Smooth muscle cell (in vitro differentiated cells): ENCODE data around the gene PRR33. TPM values are rescaled to one million over a fixed set of nuclear protein-coding genes. Genes with fewer than 3 reads are reported as not detected.

Source experiments
- DNase-seq: peaks from one replicate; lab custom pipeline; 2025; ENCODE audit not compliant: unreplicated experiment; lab: John Stamatoyannopoulos, UW
- H2AFZ ChIP-seq: fragments of 200-600 bp; sonication (generic); 2 replicates; pipeline ENCODE4 v1.6.0; 2016; ENCODE audit warnings: antibody characterized with exemption, low read depth, mild to moderate bottlenecking
- H3F3A ChIP-seq: fragments of 200-600 bp; sonication (generic); 2 replicates; pipeline ENCODE4 v1.6.0; 2017; ENCODE audit warnings: antibody characterized with exemption, low read depth
- H3K27ac ChIP-seq: fragments of 200-600 bp; sonication (generic); 2 replicates; pipeline ENCODE4 v1.5.1; 2016; ENCODE audit warnings: low read depth, mild to moderate bottlenecking
- H3K27me3 ChIP-seq: fragments of 200-600 bp; sonication (generic); 2 replicates; pipeline ENCODE4 v1.6.1; 2016; ENCODE audit warnings: low read depth, mild to moderate bottlenecking
- H3K36me3 ChIP-seq: fragments of 200-600 bp; sonication (generic); 2 replicates; pipeline ENCODE4 v1.5.1; 2016; ENCODE audit warnings: low read depth
- H3K4me1 ChIP-seq: fragments of 200-600 bp; sonication (generic); 2 replicates; pipeline ENCODE4 v1.5.1; 2016; ENCODE audit warnings: low read depth
- H3K4me2 ChIP-seq: fragments of 200-600 bp; sonication (generic); 2 replicates; pipeline ENCODE4 v1.6.0; 2016; ENCODE audit warnings: mild to moderate bottlenecking
- H3K4me3 ChIP-seq: fragments of 200-600 bp; sonication (generic); 2 replicates; pipeline ENCODE4 v1.5.1; 2016; ENCODE audit warnings: mild to moderate bottlenecking
- H3K79me2 ChIP-seq: fragments of 200-600 bp; sonication (generic); 2 replicates; pipeline ENCODE4 v1.6.0; 2016; ENCODE audit warnings: low read depth, mild to moderate bottlenecking
- H3K9ac ChIP-seq: fragments of 200-600 bp; sonication (generic); 2 replicates; pipeline ENCODE4 v1.6.0; 2016; ENCODE audit warnings: low read depth
- H3K9me3 ChIP-seq: fragments of 200-600 bp; sonication (generic); replicated peaks from 2 replicates; pipeline ENCODE4 v1.5.1; 2016; ENCODE audit warnings: low read depth
- H4K20me1 ChIP-seq: fragments of 200-600 bp; sonication (generic); 2 replicates; pipeline ENCODE4 v1.6.0; 2016; ENCODE audit warnings: low read depth
- CTCF ChIP-seq: fragments of 200-600 bp; sonication (generic); IDR thresholded peaks from 2 replicates; pipeline ENCODE4 v1.5.1; 2017; ENCODE audit warnings: borderline replicate concordance, mild to moderate bottlenecking, antibody characterized with exemption; ENCODE audit not compliant: insufficient read depth, poor library complexity, severe bottlenecking
- WGBS: methylation state at CpG from one replicate; pipeline ENCODE4 v1.1.7; 2016; ENCODE audit warnings: low lambda C conversion rate; 5-methylcytosine and 5-hydroxymethylcytosine counted together
- polyA plus RNA-seq: library from polyadenylated mRNA; unstranded; fragments of >200 nt; fragmentation: Nextera tagmentation; extraction: Ambion mirVana; gene quantifications from 2 replicates; pipeline ENCODE4 v1.2.1, GENCODE V29; 2016
- total RNA-seq: library from RNA; depleted of rRNA; stranded (reverse); fragments of >200 nt; gene quantifications from 2 replicates; pipeline ENCODE4 v1.2.3, GENCODE V29; 2014

The PRR33 gene
- total and polyA plus RNA-seq, 2 experiments from 2014 or later = not detected

- 93% methylated on average over 22 of the region's 22 CpGs for WGBS
- no peak for DNase-seq
Measured at GRCh38 chr11:1923201-1923956, 31.7 kb upstream of the PRR33 start.

GRCh38 chr11:1922481-1923081 lies 30.9 kb upstream of the PRR33 start:
- TF ChIP-seq CTCF = no peak
- Histone ChIP-seq H3K27me3 (no peaks in the 10 kb centered on the region), H3K27ac (no peak overlapping the region), H3K4me3 (no peak overlapping the region), H3K9me3 (no peaks in the 10 kb centered on the region), H2AFZ (no peak overlapping the region), H3K4me1 (peaks cover 6% of the 10 kb centered on the region), H3K4me2 (no peak overlapping the region), H3K36me3 (no peaks in the 10 kb centered on the region), H3K9ac (no peak overlapping the region), H3K79me2 (no peaks in the 10 kb centered on the region), H4K20me1 (no peaks in the 10 kb centered on the region), H3F3A (no peaks in the 10 kb centered on the region)
- WGBS = 89% methylated on average over 14 of the region's 14 CpGs
- DNase-seq = no peak

More at GRCh38 chr11:1923201-1923956, 31.7 kb upstream of the PRR33 start:
- Histone ChIP-seq H2AFZ (no peak overlapping the region), H3K27ac (no peak overlapping the region), H3K9ac (no peak overlapping the region), H3K9me3 (no peaks in the 10 kb centered on the region), H3K79me2 (no peaks in the 10 kb centered on the region), H3K4me3 (no peak overlapping the region), H4K20me1 (no peaks in the 10 kb centered on the region), H3K4me1 (peaks cover 7% of the 10 kb centered on the region), H3K36me3 (no peaks in the 10 kb centered on the region), H3K4me2 (no peak overlapping the region), H3F3A (no peaks in the 10 kb centered on the region), H3K27me3 (no peaks in the 10 kb centered on the region)
- no peak for TF ChIP-seq CTCF

GRCh38 chr11:1921574-1922141 lies 30.0 kb upstream of the PRR33 start:
- H3K27me3 ChIP-seq = no peaks in the 10 kb centered on the region
- no peaks in the 10 kb centered on the region for H3K4me1 ChIP-seq
- no peaks in the 10 kb centered on the region for H4K20me1 ChIP-seq
- no peak for TF ChIP-seq CTCF
- WGBS = 88% methylated on average over 18 of the region's 18 CpGs
- no peak overlapping the region for H3K9ac ChIP-seq
- H3K36me3 ChIP-seq = no peaks in the 10 kb centered on the region
- no peak for DNase-seq
- no peak overlapping the region for H3K27ac ChIP-seq
- no peak overlapping the region for H3K4me3 ChIP-seq
- no peaks in the 10 kb centered on the region for H3K9me3 ChIP-seq
- H2AFZ ChIP-seq = no peak overlapping the region
- H3K4me2 ChIP-seq = no peak overlapping the region
- no peaks in the 10 kb centered on the region for H3K79me2 ChIP-seq
- no peaks in the 10 kb centered on the region for H3F3A ChIP-seq
